NT2/D1 (cell line): Measurements from ENCODE around the gene KIF4A.

Experiments used
- DNase-seq: peaks from one replicate; pipeline ENCODE4 v3.0.0-alpha.2; 2011; ENCODE audit warnings: low read depth, low spot score
- H3K27me3 ChIP-seq: 2 replicates; pipeline ENCODE4 v1.6.0; 2011; ENCODE audit warnings: mild to moderate bottlenecking; ENCODE audit not compliant: insufficient read length, insufficient read depth
- H3K36me3 ChIP-seq: 2 replicates; pipeline ENCODE4 v1.6.1; 2011; ENCODE audit warnings: mild to moderate bottlenecking, low read length, mixed read lengths; ENCODE audit not compliant: insufficient read depth, insufficient read length
- H3K4me1 ChIP-seq: 2 replicates; pipeline ENCODE4 v1.5.1; 2011; ENCODE audit not compliant: insufficient read depth, insufficient read length
- H3K4me3 ChIP-seq: 2 replicates; pipeline ENCODE4 v1.5.1; 2011; ENCODE audit warnings: low read depth; ENCODE audit not compliant: insufficient read length
- H3K9ac ChIP-seq: 2 replicates; pipeline ENCODE4 v1.6.0; 2011; ENCODE audit warnings: low read depth; ENCODE audit not compliant: insufficient read length
- H3K9me3 ChIP-seq: 2 replicates; pipeline ENCODE4 v1.5.1; 2011; ENCODE audit warnings: mild to moderate bottlenecking, low read length; ENCODE audit not compliant: insufficient read depth
- SUZ12 ChIP-seq: IDR thresholded peaks from 2 replicates; pipeline ENCODE4 v1.6.1; 2011; ENCODE audit not compliant: insufficient read length, insufficient read depth; ENCODE audit errors: extremely low read depth
- YY1 ChIP-seq: IDR thresholded peaks from 2 replicates; pipeline ENCODE4 v1.6.1; 2011; ENCODE audit not compliant: insufficient read length, insufficient read depth
- ZNF274 ChIP-seq: IDR thresholded peaks from 2 replicates; pipeline ENCODE4 v1.6.1; 2011; ENCODE audit warnings: mild to moderate bottlenecking, low read depth, low read length

The KIF4A gene

GRCh38 chrX:70252491-70252890 lies 37.4 kb upstream of the KIF4A start:
- no peaks in the 10 kb centered on the region for H3K36me3 ChIP-seq
- H3K9me3 ChIP-seq, result no peaks in the 10 kb centered on the region
- DNase-seq, result no peak
- H3K27me3 ChIP-seq, result no peaks in the 10 kb centered on the region
- H3K4me1 ChIP-seq, result no peaks in the 10 kb centered on the region
- H3K9ac ChIP-seq, result no peak overlapping the region
- TF ChIP-seq SUZ12 (no peak), ZNF274 (no peak), YY1 (no peak)
- H3K4me3 ChIP-seq, result no peak overlapping the region

DNA sequence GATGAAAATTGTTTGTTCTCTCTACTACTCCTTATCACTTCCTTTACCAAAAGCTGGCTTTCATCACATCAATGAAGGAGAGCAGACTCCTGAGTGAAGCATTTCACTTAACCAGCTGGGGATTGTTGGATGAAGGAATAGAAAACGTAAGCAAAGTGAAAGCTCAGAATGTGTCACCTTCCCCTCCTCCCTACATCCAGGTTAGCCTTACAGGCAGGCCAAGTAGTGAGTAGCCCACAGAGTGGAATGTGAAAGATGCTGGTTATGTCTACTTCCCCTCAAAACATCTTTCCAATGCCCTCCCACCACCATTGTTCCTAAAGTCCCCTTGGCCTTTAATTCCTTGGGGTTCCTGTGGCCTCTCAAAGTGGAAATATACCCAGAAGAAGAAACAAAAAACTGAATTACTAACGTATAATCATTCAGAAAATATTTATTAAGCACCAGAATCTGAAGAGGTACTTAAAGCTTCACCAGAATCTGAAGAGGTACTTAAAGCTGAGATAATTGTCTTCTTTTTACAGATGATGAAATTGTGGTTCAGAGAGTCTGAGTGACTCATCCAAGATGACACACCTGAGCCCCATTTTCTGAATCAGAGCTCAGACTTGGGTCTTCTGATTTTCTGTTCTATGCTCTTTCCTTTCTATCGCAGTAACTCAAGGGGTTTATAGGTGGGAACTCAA lies 36.4 kb upstream of the KIF4A start:
- H3K9me3 ChIP-seq, result no peaks in the 10 kb centered on the region
- no peaks in the 10 kb centered on the region for H3K4me1 ChIP-seq
- TF ChIP-seq YY1, result no peak
- no peak for TF ChIP-seq ZNF274
- TF ChIP-seq SUZ12, result no peak
- no peak for DNase-seq
- H3K4me3 ChIP-seq, result no peak overlapping the region
- no peaks in the 10 kb centered on the region for H3K36me3 ChIP-seq
- no peak overlapping the region for H3K9ac ChIP-seq
- no peaks in the 10 kb centered on the region for H3K27me3 ChIP-seq

GRCh38 chrX:70254063-70254400 lies 35.9 kb upstream of the KIF4A start:
- Histone ChIP-seq H3K9ac (no peak overlapping the region), H3K4me1 (no peaks in the 10 kb centered on the region), H3K27me3 (no peaks in the 10 kb centered on the region), H3K9me3 (no peaks in the 10 kb centered on the region), H3K36me3 (no peaks in the 10 kb centered on the region), H3K4me3 (no peak overlapping the region)
- TF ChIP-seq ZNF274 (no peak), SUZ12 (no peak), YY1 (no peak)
- DNase-seq, result no peak

GRCh38 chrX:70254909-70255308 lies 35.0 kb upstream of the KIF4A start:
- no peaks in the 10 kb centered on the region for H3K27me3 ChIP-seq
- H3K9ac ChIP-seq, result no peak overlapping the region
- no peak overlapping the region for H3K4me3 ChIP-seq
- H3K4me1 ChIP-seq, result no peaks in the 10 kb centered on the region
- no peak for DNase-seq
- no peaks in the 10 kb centered on the region for H3K9me3 ChIP-seq
- no peaks in the 10 kb centered on the region for H3K36me3 ChIP-seq
- no peak for TF ChIP-seq SUZ12
- TF ChIP-seq YY1, result no peak
- no peak for TF ChIP-seq ZNF274

- H3K4me1 ChIP-seq, result no peaks in the 10 kb centered on the region
- DNase-seq, result no peak
These were observed 34.5 kb upstream of the KIF4A start for GRCh38 chrX:70255452-70255851.

GRCh38 chrX:70257423-70258288 lies 32.2 kb upstream of the KIF4A start:
- Histone ChIP-seq H3K9me3 (no peaks in the 10 kb centered on the region), H3K9ac (no peak overlapping the region), H3K4me1 (no peaks in the 10 kb centered on the region), H3K4me3 (no peak overlapping the region), H3K27me3 (no peaks in the 10 kb centered on the region), H3K36me3 (no peaks in the 10 kb centered on the region)
- no peak for DNase-seq
- no peak for TF ChIP-seq YY1
- TF ChIP-seq ZNF274, result no peak
- no peak for TF ChIP-seq SUZ12

More at GRCh38 chrX:70255452-70255851, 34.5 kb upstream of the KIF4A start:
- TF ChIP-seq ZNF274, result no peak
- no peak for TF ChIP-seq SUZ12
- no peak for TF ChIP-seq YY1
- Histone ChIP-seq H3K36me3 (no peaks in the 10 kb centered on the region), H3K9ac (no peak overlapping the region), H3K9me3 (no peaks in the 10 kb centered on the region), H3K4me3 (no peak overlapping the region), H3K27me3 (no peaks in the 10 kb centered on the region)

GRCh38 chrX:70260104-70260503 lies 29.8 kb upstream of the KIF4A start, which contains the start of gene P2RY4:
Gene P2RY4, minus strand, starts transcription at chrX:70260204. Its CDS starts 580 bp downstream, at chrX:70259624.
- Histone ChIP-seq H3K4me1 (no peaks in the 10 kb centered on the region), H3K9ac (no peak within 1 kb of the TSS), H3K36me3 (no peaks in the 10 kb centered on the region), H3K4me3 (no peak within 1 kb of the TSS), H3K27me3 (no peaks in the 10 kb centered on the region), H3K9me3 (no peaks in the 10 kb centered on the region)
- no peak for DNase-seq
- no peak for TF ChIP-seq SUZ12
- no peak for TF ChIP-seq YY1
- no peak for TF ChIP-seq ZNF274
